GM19035 (cell line): ENCODE results near the gene HHAT.

Experiments used
- ATAC-seq: cut with Tn5 transposase; IDR thresholded peaks from one replicate; pipeline ENCODE4 v1.9.1; 2021; ENCODE audit not compliant: unreplicated experiment

The HHAT gene

DNA sequence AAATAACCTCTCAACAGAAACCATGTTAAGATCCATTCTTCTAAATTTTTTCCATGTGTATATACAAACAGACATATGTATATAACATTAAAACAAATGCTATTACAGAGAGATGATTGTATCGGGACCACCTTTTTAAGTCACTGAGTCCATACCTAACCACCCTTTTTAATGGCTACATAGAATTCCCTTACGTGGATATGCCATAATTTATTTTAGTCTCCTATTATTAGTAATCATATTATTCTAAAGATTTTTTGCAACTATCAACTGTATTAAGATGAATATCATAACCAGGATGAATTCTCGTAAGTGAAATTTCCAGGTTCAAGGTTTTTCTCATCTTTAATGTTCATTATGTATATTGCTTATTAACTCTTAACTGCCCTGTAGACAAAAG is 259.7 kb downstream of the HHAT start:
- ATAC-seq: no peak

GRCh38 chr1:210588946-210589345 is 260.2 kb downstream of the HHAT start:
- no peak for ATAC-seq

GRCh38 chr1:210591214-210591613 is 262.5 kb downstream of the HHAT start:
- no peak for ATAC-seq

- ATAC-seq: no peak
Measured at GRCh38 chr1:210594605-210595004, 265.9 kb downstream of the HHAT start.

GRCh38 chr1:210596641-210597040 is 267.9 kb downstream of the HHAT start:
- ATAC-seq: no peak

GRCh38 chr1:210597555-210598134 is 268.9 kb downstream of the HHAT start:
- peak; percentile 83 for ATAC-seq

- ATAC-seq: no peak
Measured at GRCh38 chr1:210598135-210598652, 269.5 kb downstream of the HHAT start.

DNA sequence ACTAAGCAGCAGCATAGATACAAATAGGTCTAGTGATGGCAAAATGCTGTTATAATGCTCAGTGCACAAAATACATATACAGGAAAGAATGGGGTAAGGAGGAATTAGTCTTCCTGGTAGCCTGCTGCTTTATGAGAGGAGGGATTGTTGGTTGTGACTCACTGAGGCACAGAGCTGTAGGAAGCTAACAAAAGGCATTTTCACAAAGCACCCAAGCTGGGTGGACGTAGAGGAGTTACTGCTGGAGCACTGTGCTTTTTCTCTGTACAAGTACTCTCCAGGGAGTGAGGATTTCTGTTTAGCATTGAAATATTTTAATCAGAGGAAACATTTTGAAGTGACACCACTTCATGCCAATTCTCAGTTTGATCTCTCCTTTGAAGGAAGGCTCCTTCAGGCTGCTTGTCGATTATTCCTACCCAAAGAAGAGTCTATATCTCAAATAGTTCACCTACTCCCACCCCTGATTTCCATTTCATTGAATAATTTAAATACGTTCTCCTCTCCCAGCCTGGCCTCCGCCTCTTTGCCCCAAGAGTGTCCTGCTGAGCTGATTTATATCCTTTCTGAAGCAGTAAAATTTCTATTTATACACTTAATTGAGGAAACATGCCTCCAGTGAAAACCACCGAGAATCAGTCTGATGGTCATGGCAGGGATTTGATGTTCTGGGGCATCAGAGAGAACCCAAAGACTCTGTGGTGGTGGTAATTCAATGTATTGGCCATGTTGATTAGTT is 271.9 kb downstream of the HHAT start:
- ATAC-seq: no peak

DNA sequence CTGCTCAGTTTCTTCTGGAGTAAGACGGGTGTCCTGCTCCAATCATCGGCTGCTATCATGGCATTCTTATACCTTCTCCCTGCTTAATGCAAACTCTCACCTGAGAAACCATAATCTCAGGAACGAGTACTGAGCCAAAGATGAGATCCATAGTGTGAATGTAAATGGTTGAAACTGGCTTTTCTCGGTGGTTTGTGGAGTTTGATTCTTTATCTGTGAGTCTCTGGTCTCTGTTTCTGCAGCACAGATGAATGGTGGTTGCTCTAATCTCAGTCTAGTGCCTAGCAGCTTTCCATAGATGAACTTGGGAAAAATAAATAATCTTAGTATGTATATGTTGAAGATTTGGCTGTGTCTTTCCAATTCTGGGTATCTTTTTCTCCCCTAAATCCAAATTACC is 274.4 kb downstream of the HHAT start:
- ATAC-seq: no peak

GRCh38 chr1:210605099-210605498 is 276.4 kb downstream of the HHAT start:
- no peak for ATAC-seq

DNA sequence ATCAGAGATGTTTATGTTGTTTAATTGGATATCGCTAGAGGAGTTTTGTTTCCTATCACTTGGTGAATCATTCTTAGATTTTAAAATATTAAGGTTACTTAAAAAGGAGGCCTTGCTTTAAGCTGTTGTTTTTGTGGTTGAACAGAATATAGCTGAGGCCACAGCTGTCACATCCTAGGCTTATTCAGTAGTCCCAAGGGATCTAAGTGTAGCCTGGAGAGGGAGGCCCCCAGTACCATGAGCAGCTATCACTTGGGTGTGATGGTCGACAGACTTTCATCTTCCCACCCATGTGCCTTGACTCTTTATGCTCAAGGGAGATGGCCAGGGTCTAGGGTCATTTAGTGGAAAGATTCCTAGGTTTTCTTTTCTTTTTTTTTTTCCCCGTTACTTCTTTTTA is 278.7 kb downstream of the HHAT start:
- no peak for ATAC-seq

DNA sequence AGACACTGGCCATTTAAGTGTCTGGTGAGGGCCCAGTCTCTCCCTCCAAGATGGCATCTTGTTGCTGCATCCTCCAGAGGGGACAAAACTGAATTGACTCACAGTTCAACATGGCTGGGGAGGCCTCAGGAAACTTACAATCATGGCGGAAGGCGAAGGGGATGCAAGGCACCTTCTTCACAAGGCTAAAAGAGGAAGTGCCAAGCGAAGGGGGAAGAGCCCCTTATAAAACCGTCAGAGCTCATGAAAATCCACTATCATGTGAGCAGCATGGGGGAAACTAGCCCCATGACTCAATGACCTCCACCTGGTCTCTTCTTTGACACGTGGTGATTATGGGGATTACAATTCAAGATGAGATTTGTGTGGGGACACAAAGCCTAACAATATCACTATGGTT is 280.1 kb downstream of the HHAT start:
- ATAC-seq: no peak

DNA sequence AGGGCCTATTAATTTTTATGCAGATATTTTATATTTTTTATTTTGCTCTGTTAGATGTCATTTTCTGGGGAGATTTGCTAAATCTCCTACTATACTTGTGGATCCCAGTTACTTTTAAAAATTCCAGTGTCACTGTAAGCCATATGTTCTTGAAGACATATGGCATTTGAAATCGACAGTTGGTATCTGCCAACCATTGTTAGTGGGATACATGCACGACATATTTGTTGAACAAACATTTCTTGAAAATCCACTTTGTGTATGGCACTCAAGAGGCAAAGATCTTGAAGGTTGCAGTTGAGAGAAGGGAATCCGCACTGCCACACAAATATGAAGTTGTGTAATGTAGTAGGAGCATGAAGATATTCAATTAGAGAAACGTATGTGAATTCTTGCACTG is 287.7 kb downstream of the HHAT start:
- ATAC-seq: no peak

GRCh38 chr1:210617293-210617692 is 288.6 kb downstream of the HHAT start:
- no peak for ATAC-seq

DNA sequence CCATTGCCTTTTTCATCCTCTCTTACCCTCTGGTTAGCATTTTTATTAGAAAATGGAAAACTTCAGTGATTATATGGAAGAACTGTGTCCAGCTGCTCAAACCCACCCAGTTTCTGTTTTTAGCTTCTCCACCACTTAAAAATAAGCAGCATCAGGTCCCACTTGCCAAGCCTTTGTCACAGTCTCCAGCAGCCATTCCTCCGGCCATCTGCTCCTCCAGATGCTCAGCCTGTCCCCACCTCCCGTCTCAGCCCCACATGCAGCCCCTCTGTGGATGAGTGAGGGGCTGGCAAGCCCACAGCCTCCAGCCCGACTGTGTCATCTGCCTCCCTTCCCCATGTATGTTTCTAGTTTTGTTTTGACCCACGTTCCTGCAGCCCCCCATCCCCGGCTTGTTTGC is 289.7 kb downstream of the HHAT start:
- ATAC-seq: no peak

GRCh38 chr1:210620867-210621488 is 292.3 kb downstream of the HHAT start:
- no peak for ATAC-seq

- ATAC-seq: no peak
Measured at GRCh38 chr1:210621712-210622111, 293.0 kb downstream of the HHAT start.

- no peak for ATAC-seq
Measured at GRCh38 chr1:210624722-210625121, 296.0 kb downstream of the HHAT start.

DNA sequence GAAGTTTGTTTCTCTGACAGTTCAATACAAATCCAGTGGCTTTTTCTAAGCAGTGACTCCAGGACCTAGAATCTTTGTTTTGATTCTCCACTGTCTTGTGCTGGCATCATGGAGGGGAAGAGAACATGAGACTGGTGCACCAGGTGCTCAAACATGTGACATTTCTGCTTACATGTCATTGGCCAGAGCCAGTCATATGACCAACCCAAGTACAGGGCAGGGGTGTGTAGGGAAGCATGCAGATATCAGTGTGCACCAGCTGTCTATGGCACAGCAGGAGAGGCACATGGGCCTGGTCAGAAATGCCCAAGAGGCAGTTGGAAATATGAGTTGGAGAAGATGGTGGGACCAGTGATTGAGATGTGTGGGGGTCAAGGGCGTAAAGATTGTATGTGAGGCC is 297.0 kb downstream of the HHAT start:
- no peak for ATAC-seq

- ATAC-seq: no peak
Measured at GRCh38 chr1:210626341-210626740, 297.6 kb downstream of the HHAT start.

GRCh38 chr1:210627755-210628154 is 299.1 kb downstream of the HHAT start:
- no peak for ATAC-seq

DNA sequence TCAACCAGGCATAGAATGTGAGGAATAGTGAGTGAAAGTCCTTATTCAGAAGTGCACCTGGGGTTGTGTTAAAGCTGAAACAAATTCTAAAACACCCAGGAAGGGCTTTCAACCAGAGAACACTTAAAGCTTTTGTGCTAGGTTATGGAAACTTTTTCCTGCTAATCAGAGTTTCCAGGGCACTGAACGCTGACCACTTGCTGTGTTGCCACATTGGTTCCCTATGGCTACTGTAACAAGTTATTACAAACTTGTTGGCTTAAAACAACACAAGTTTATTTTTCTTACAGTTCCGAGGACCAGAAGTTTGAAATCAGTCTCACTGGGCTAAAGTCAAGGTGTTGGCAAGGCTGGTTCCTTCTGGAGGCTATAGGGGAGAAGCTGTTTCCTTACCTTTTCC is 300.6 kb downstream of the HHAT start:
- ATAC-seq: no peak
